Fibroblast of gingiva (primary cell): ENCODE results near the gene ACOT7.
A peak's percentile ranks its signal among the peaks of the same experiment; 100 is the strongest.
"Not testable (repeated sequence)": the region's sequence is repeated elsewhere in the genome, so short reads cannot be mapped to it uniquely, and the experiment has no call there.

Experiments
- DNase-seq: peaks from one replicate; pipeline ENCODE4 v3.0.0-alpha.2; 2011; ENCODE audit warnings: low read depth

The ACOT7 gene

GRCh38 chr1:6310116-6310848, 83.3 kb downstream of the ACOT7 start:
- no peak for DNase-seq

GRCh38 chr1:6309564-6309963, 84.0 kb downstream of the ACOT7 start:
- no peak for DNase-seq

- no peak for DNase-seq
These were observed 85.1 kb downstream of the ACOT7 start for GRCh38 chr1:6308449-6308848.

GRCh38 chr1:6307682-6308081, 85.9 kb downstream of the ACOT7 start:
- DNase-seq = not testable (repeated sequence)

DNA sequence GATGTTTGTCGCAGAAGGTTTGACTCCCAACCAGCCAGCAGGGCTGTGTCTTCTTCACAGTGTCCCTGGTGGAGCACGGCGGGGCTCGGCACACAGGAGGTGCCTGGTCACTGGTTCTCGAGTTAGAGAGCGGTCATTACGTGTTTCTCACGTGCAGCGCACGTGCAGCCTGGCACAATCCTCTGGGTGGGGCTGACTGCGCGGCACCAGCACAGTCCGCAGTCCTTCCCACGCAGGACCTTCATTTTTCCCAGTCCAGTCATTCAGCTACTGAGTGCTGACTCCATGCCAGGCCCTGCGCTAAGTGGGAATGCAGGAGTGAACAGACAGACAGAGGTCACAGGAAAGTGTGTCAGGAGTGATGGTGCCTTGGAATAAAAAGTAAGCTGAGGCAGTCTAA, 86.5 kb downstream of the ACOT7 start:
- DNase-seq = no peak

GRCh38 chr1:6303397-6304012, 90.1 kb downstream of the ACOT7 start:
- DNase-seq = no peak

GRCh38 chr1:6302568-6302967, 91.0 kb downstream of the ACOT7 start:
- no peak for DNase-seq

DNA sequence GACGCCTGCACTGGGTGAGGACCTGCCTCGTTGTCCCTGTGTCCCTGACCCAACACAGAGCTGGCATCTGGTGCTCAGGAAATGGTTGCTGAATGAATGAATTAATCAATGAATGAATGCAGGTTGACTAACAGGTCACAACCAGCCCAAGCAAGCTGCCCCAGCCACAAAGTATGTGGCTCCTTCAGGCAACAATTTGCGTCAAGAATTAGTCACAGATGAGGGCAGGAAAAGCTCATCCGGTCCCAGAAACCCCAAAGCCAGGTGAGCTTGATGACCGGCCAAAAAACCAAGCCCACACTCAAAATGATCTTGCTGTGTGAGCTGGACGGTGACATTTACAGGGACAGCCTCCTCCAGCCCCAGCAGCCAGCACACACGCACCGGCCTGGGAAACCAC, 92.0 kb downstream of the ACOT7 start:
- no peak for DNase-seq

- DNase-seq = no peak
These were observed 93.1 kb downstream of the ACOT7 start for GRCh38 chr1:6300342-6301048.

GRCh38 chr1:6299557-6300165, 93.9 kb downstream of the ACOT7 start:
- DNase-seq = no peak

- no peak for DNase-seq
These were observed 94.6 kb downstream of the ACOT7 start for GRCh38 chr1:6298940-6299465.

DNA sequence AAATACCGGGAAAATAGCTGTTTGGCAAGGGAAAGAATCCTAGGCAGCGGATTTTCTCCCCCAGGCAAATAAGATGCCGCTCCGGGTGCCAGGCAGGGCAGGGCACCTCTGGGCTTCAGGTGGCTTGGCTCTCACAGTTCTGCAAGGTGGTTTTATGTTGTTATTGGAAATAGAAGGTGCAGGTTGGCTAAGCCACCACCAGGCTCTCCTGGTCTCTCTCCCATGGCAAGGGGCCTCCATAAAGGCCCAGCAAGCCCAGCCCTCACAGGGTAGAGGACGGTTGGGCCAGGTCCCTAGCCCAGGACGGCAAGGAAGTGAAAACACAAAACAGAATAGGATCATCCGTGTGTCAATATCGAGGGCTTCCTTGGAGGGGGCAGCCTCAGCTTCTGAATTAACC, 95.0 kb downstream of the ACOT7 start:
- no peak for DNase-seq

GRCh38 chr1:6295910-6296309, 97.7 kb downstream of the ACOT7 start:
- DNase-seq = no peak

DNA sequence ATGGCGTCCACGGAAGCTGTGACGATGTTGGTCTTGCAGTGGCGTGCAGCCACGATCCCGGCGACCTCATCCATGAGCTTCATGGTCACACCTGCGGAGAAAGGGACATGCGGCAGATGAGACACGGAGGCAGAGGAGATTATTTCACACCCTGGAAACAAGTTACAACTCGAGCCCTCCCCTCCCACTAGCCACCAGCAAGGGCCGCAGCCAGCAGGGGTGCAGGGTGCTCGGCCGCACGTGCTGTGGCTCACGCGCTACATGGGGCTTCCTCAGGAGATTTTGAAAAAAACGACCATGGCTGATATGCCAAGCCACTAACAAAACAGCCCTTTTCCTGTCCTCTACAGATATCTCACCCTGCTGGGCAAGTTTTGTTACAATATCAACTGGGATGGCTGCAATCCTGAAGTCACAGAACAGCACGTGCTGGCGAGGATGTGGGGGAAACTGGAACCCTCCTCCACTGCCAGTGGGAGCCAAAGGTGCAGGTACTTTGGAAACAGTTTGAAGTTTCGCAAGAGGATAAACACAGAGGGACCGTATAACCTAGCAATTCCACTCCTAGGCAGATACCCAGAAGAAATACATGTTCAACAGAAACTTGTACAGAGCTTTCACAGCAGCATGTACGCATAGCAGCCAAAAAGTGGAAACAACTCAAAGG, 98.5 kb downstream of the ACOT7 start:
- DNase-seq = no peak

- DNase-seq = no peak
These were observed 99.3 kb downstream of the ACOT7 start for GRCh38 chr1:6294080-6294889.

DNA sequence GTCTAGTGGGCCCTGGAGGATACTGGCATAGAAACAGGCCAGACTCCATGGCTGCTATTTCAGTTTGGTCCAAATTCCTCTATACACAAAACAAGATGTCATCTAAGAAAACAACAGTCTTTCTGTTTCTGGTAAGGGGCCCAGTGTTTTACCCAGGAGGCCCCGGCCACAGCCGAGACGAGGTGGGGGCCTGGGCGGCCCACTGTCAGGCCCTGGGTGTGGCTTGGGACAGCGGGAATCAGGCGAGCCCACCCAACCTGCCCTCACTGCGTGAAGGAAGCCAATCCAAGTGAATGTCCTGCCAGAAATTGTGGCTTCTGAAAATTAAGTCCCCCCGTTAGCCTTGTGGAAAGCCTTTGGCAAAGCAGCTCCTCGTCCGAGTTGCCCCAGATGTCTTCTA, 101.5 kb downstream of the ACOT7 start:
- no peak for DNase-seq

DNA sequence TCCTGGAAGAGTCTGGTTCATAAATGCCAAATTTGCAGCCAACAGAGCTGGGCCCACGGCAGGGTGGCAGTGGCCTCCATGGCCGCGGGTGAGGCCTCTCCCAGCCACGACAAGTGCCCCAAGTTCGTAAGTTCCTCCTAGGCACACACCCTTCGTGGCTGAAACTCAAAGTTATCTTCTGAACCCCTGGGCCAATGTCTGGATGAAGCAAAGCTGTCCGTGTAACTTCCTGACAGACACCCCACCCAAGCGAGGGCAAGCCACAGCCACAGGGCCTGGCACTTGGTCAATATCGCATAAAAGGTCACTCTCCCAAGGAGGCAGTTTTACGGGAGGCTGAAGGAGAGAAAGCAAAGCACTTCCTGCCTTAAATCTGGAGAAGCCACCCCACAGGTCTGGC, 104.9 kb downstream of the ACOT7 start:
- no peak for DNase-seq

- no peak for DNase-seq
These were observed 105.5 kb downstream of the ACOT7 start for GRCh38 chr1:6288026-6288425.

GRCh38 chr1:6287431-6287886, 106.1 kb downstream of the ACOT7 start:
- peak; percentile 52 for DNase-seq

DNA sequence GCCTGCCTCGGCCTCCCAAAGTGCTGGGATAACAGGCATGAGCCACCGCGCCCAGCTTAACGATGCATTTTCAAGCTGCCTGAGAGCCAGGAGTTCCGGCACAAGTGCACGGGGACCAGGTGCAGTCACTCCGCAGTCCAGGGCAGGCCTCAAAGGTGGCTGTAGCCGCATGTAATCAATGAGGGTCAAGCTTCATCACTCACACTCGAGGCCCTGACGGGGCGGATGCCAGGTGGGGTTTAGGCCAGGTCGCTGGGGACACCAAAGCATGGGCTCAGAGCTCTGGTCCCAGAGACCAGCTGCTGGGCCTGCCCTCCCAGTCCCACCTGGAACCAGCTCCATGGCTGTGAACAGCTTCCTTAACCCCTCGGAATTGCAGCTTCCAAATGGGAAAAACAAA, 106.5 kb downstream of the ACOT7 start:
- no peak for DNase-seq

DNA sequence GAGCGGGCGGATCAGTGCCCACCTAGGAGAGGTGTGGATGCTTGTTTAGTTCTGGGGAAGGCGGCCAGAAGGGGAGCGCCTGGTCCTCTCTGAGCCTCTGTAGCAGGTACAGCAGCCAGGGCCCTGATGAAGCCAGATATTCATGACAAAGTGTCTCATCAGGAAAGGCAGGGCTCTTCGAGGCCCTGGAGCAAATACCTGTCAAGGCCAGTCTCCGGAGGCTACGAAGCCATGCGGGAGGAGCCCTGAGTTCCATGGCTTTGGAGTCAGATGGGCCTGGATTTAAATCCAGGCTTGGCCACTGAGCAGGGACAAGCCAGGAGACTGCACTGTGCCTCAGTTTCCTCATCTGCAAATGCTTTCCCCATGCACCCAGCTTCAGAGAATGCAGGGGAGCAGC, 107.3 kb downstream of the ACOT7 start:
- DNase-seq = no peak
